HUES64 (cell line): ENCODE measurements around the gene RASA2.
"Not testable (repeated sequence)": the region's sequence is repeated elsewhere in the genome, so short reads cannot be mapped to it uniquely, and the experiment has no call there.

ENCODE experiments used
- H3K27ac ChIP-seq: 2 replicates; pipeline ENCODE4 v1.7.0; 2013; ENCODE audit warnings: low read depth, low read length, inconsistent platforms
- H3K27me3 ChIP-seq: 2 replicates; pipeline ENCODE4 v1.6.1; 2013; ENCODE audit warnings: mild to moderate bottlenecking, low read length; ENCODE audit not compliant: insufficient read depth
- H3K36me3 ChIP-seq: 2 replicates; pipeline ENCODE4 v1.6.1; 2013; ENCODE audit warnings: mild to moderate bottlenecking, low read length; ENCODE audit not compliant: insufficient read depth
- H3K4me1 ChIP-seq: 2 replicates; pipeline ENCODE4 v1.6.1; 2013; ENCODE audit warnings: mild to moderate bottlenecking, low read length, moderate library complexity; ENCODE audit not compliant: insufficient read depth
- H3K4me3 ChIP-seq: 2 replicates; pipeline ENCODE4 v1.5.1; 2013; ENCODE audit warnings: mild to moderate bottlenecking, low read length, moderate library complexity
- H3K9ac ChIP-seq: 2 replicates; pipeline ENCODE4 v1.6.1; 2013; ENCODE audit warnings: mild to moderate bottlenecking, low read depth, low read length
- H3K9me3 ChIP-seq: 2 replicates; pipeline ENCODE4 v1.6.1; 2013; ENCODE audit warnings: low read depth, low read length; ENCODE audit not compliant: insufficient read depth
- WGBS: fragments of 150-250, 120-280 bp; methylation state at CpG from one replicate; pipeline ENCODE4 v1.1.7; 2013; ENCODE audit warnings: missing lambda C conversion rate; 5-methylcytosine and 5-hydroxymethylcytosine counted together

The RASA2 gene

GRCh38 chr3:141460097-141460704 lies 26.6 kb upstream of the RASA2 start:
- no peaks in the 10 kb centered on the region for H3K27me3 ChIP-seq
- whole genome bisulfite sequencing = 42% methylated on average over 10 of the region's 10 CpGs
- H3K27ac ChIP-seq = no peak overlapping the region
- H3K36me3 ChIP-seq = no peaks in the 10 kb centered on the region
- no peak overlapping the region for H3K4me3 ChIP-seq
- H3K4me1 ChIP-seq = no peaks in the 10 kb centered on the region
- no peaks in the 10 kb centered on the region for H3K9me3 ChIP-seq
- no peak overlapping the region for H3K9ac ChIP-seq

GRCh38 chr3:141462176-141462859 lies 24.5 kb upstream of the RASA2 start:
- Histone ChIP-seq H3K4me1 (no peaks in the 10 kb centered on the region), H3K27ac (no peak overlapping the region), H3K9me3 (no peaks in the 10 kb centered on the region), H3K4me3 (no peak overlapping the region), H3K9ac (no peak overlapping the region), H3K27me3 (no peaks in the 10 kb centered on the region), H3K36me3 (no peaks in the 10 kb centered on the region)
- 90% methylated on average over 3 of the region's 3 CpGs for WGBS

- no peaks in the 10 kb centered on the region for H3K36me3 ChIP-seq
- no peaks in the 10 kb centered on the region for H3K9me3 ChIP-seq
- no peak overlapping the region for H3K27ac ChIP-seq
- no peak overlapping the region for H3K9ac ChIP-seq
- H3K4me1 ChIP-seq = no peaks in the 10 kb centered on the region
- no peaks in the 10 kb centered on the region for H3K27me3 ChIP-seq
- WGBS = 93% methylated on average over 1 of the region's 2 CpGs
- H3K4me3 ChIP-seq = no peak overlapping the region
Measured at GRCh38 chr3:141465221-141465620, 21.6 kb upstream of the RASA2 start.

- WGBS = 92% methylated on average over 3 of the region's 3 CpGs
- H3K27ac ChIP-seq = no peak overlapping the region
- no peaks in the 10 kb centered on the region for H3K27me3 ChIP-seq
- no peak overlapping the region for H3K4me3 ChIP-seq
- no peak overlapping the region for H3K9ac ChIP-seq
- no peaks in the 10 kb centered on the region for H3K9me3 ChIP-seq
- no peaks in the 10 kb centered on the region for H3K36me3 ChIP-seq
- H3K4me1 ChIP-seq = no peaks in the 10 kb centered on the region
Measured at GRCh38 chr3:141466633-141467169, 20.1 kb upstream of the RASA2 start.

GRCh38 chr3:141469720-141470119 lies 17.1 kb upstream of the RASA2 start:
- Histone ChIP-seq H3K36me3 (no peaks in the 10 kb centered on the region), H3K9me3 (peaks cover 3% of the 10 kb centered on the region; the same call in 1 of the 2 replicates), H3K4me3 (no peak overlapping the region), H3K27ac (no peak overlapping the region), H3K27me3 (no peaks in the 10 kb centered on the region), H3K9ac (no peak overlapping the region), H3K4me1 (no peaks in the 10 kb centered on the region)

- Histone ChIP-seq H3K36me3 (no peaks in the 10 kb centered on the region), H3K27me3 (no peaks in the 10 kb centered on the region), H3K27ac (no peak overlapping the region), H3K9me3 (peaks cover 3% of the 10 kb centered on the region; the same call in 1 of the 2 replicates), H3K4me3 (no peak overlapping the region), H3K9ac (no peak overlapping the region), H3K4me1 (no peaks in the 10 kb centered on the region)
- WGBS = 97% methylated on average over 5 of the region's 5 CpGs
Measured at GRCh38 chr3:141471160-141471559, 15.7 kb upstream of the RASA2 start.

GRCh38 chr3:141476033-141476432 lies 10.8 kb upstream of the RASA2 start:
- H3K4me1 ChIP-seq = no peaks in the 10 kb centered on the region
- H3K4me3 ChIP-seq = no peak overlapping the region
- H3K9me3 ChIP-seq = peaks cover 3% of the 10 kb centered on the region; the same call in 1 of the 2 replicates
- H3K27me3 ChIP-seq = no peaks in the 10 kb centered on the region
- H3K36me3 ChIP-seq = no peaks in the 10 kb centered on the region
- H3K27ac ChIP-seq = no peak overlapping the region
- no peak overlapping the region for H3K9ac ChIP-seq
- 95% methylated on average over 1 of the region's 2 CpGs for WGBS

- H3K4me3 ChIP-seq = no peak overlapping the region
- no peaks in the 10 kb centered on the region for H3K27me3 ChIP-seq
- H3K9me3 ChIP-seq = peaks cover under 1% of the 10 kb centered on the region; the same call in 1 of the 2 replicates
- 89% methylated on average over 4 of the region's 4 CpGs for WGBS
- H3K36me3 ChIP-seq = no peaks in the 10 kb centered on the region
- no peak overlapping the region for H3K27ac ChIP-seq
- H3K9ac ChIP-seq = no peak overlapping the region
- H3K4me1 ChIP-seq = no peaks in the 10 kb centered on the region
Measured at GRCh38 chr3:141477224-141477623, 9.6 kb upstream of the RASA2 start.

- no peaks in the 10 kb centered on the region for H3K9me3 ChIP-seq
- no peaks in the 10 kb centered on the region for H3K4me1 ChIP-seq
- H3K9ac ChIP-seq = no peak overlapping the region
- no peaks in the 10 kb centered on the region for H3K27me3 ChIP-seq
- no peaks in the 10 kb centered on the region for H3K36me3 ChIP-seq
- H3K4me3 ChIP-seq = no peak overlapping the region
- H3K27ac ChIP-seq = no peak overlapping the region
- 84% methylated on average over 2 of the region's 2 CpGs for WGBS
Measured at GRCh38 chr3:141478139-141478538, 8.7 kb upstream of the RASA2 start.

GRCh38 chr3:141478840-141479239 lies 8.0 kb upstream of the RASA2 start:
- 82% methylated on average over 1 of the region's 1 CpG for WGBS
- not testable (repeated sequence) for H3K9ac ChIP-seq, H3K27ac ChIP-seq, H3K27me3 ChIP-seq, H3K9me3 ChIP-seq, H3K36me3 ChIP-seq, H3K4me1 ChIP-seq, H3K4me3 ChIP-seq

GRCh38 chr3:141482245-141482922 lies 4.4 kb upstream of the RASA2 start:
- H3K4me3 ChIP-seq = no peak overlapping the region
- H3K36me3 ChIP-seq = no peaks in the 10 kb centered on the region
- no peaks in the 10 kb centered on the region for H3K9me3 ChIP-seq
- 82% methylated on average over 5 of the region's 5 CpGs for WGBS
- peaks cover 12% of the 10 kb centered on the region for H3K4me1 ChIP-seq
- H3K27me3 ChIP-seq = no peaks in the 10 kb centered on the region
- H3K9ac ChIP-seq = no peak overlapping the region
- H3K27ac ChIP-seq = no peak overlapping the region
